KMS-11 (cell line): ENCODE measurements around the gene DNAH1.

Experiments
- H2AFZ ChIP-seq: fragments of 200-600 bp; sonication (generic); 2 replicates; pipeline ENCODE4 v1.6.1; 2016; ENCODE audit warnings: antibody characterized with exemption, mixed run types, low read depth
- H3K27ac ChIP-seq: fragments of 200-600 bp; sonication (generic); 2 replicates; pipeline ENCODE4 v1.6.1; 2016; ENCODE audit warnings: mild to moderate bottlenecking, mixed run types
- H3K27me3 ChIP-seq: fragments of 200-600 bp; sonication (generic); 2 replicates; pipeline ENCODE4 v1.6.1; 2017; ENCODE audit warnings: mild to moderate bottlenecking, low read depth, mixed run types, moderate library complexity; ENCODE audit not compliant: insufficient read depth
- H3K36me3 ChIP-seq: fragments of 200-600 bp; sonication (generic); 2 replicates; pipeline ENCODE4 v1.6.1; 2017; ENCODE audit warnings: mild to moderate bottlenecking, mixed run types; ENCODE audit not compliant: insufficient read depth
- H3K4me1 ChIP-seq: fragments of 200-600 bp; sonication (generic); 2 replicates; pipeline ENCODE4 v1.6.1; 2016; ENCODE audit warnings: mild to moderate bottlenecking, low read depth, mixed run types; ENCODE audit not compliant: poor library complexity, severe bottlenecking
- H3K4me2 ChIP-seq: fragments of 200-600 bp; sonication (generic); 2 replicates; pipeline ENCODE4 v1.7.0; 2016; ENCODE audit warnings: mild to moderate bottlenecking, mixed run types
- H3K4me3 ChIP-seq: fragments of 200-600 bp; sonication (generic); IDR thresholded peaks from 2 replicates; pipeline ENCODE4 v1.6.1; 2017; ENCODE audit warnings: low read depth, low read length, mixed read lengths; ENCODE audit not compliant: insufficient read depth
- H3K79me2 ChIP-seq: fragments of 200-600 bp; sonication (generic); 2 replicates; pipeline ENCODE4 v1.6.1; 2016; ENCODE audit warnings: low read depth, mixed run types; ENCODE audit not compliant: insufficient read depth
- H3K9ac ChIP-seq: fragments of 200-600 bp; sonication (generic); 2 replicates; pipeline ENCODE4 v1.6.1; 2016; ENCODE audit warnings: mild to moderate bottlenecking, mixed run types
- H4K20me1 ChIP-seq: fragments of 200-600 bp; sonication (generic); 2 replicates; pipeline ENCODE4 v1.6.1; 2016; ENCODE audit warnings: mild to moderate bottlenecking, mixed run types; ENCODE audit not compliant: insufficient read depth
- CTCF ChIP-seq: fragments of 200-600 bp; sonication (generic); conservative IDR thresholded peaks from 2 replicates; pipeline ENCODE4 v1.6.1; 2017; ENCODE audit warnings: low read depth, mild to moderate bottlenecking, antibody characterized with exemption, low read length, moderate library complexity, mixed read lengths

Gene DNAH1

GRCh38 chr3:52349611-52350395 lies 33.7 kb downstream of the DNAH1 start:
- H3K27ac ChIP-seq: no peak overlapping the region
- no peaks in the 10 kb centered on the region for H3K36me3 ChIP-seq
- no peak for TF ChIP-seq CTCF
- H4K20me1 ChIP-seq: no peaks in the 10 kb centered on the region
- no peaks in the 10 kb centered on the region for H3K27me3 ChIP-seq
- H3K9ac ChIP-seq: no peak overlapping the region
- no peak overlapping the region for H2AFZ ChIP-seq
- H3K4me1 ChIP-seq: no peaks in the 10 kb centered on the region
- H3K4me3 ChIP-seq: no peak overlapping the region
- H3K4me2 ChIP-seq: no peak overlapping the region
- no peaks in the 10 kb centered on the region for H3K79me2 ChIP-seq

- Histone ChIP-seq H3K79me2 (no peaks in the 10 kb centered on the region), H3K4me1 (no peaks in the 10 kb centered on the region), H3K4me2 (no peak overlapping the region), H3K27me3 (no peaks in the 10 kb centered on the region), H2AFZ (no peak overlapping the region), H3K4me3 (no peak overlapping the region), H4K20me1 (no peaks in the 10 kb centered on the region), H3K9ac (no peak overlapping the region), H3K27ac (no peak overlapping the region), H3K36me3 (no peaks in the 10 kb centered on the region)
- TF ChIP-seq CTCF: no peak
Measured at GRCh38 chr3:52350416-52350815, 34.3 kb downstream of the DNAH1 start.

- Histone ChIP-seq H2AFZ (no peak overlapping the region), H3K4me2 (no peak overlapping the region), H3K36me3 (no peaks in the 10 kb centered on the region), H3K9ac (no peak overlapping the region), H3K27me3 (no peaks in the 10 kb centered on the region), H3K79me2 (no peaks in the 10 kb centered on the region), H3K4me3 (no peak overlapping the region), H4K20me1 (no peaks in the 10 kb centered on the region), H3K4me1 (no peaks in the 10 kb centered on the region), H3K27ac (no peak overlapping the region)
- no peak for TF ChIP-seq CTCF
Measured at GRCh38 chr3:52350981-52351761, 35.1 kb downstream of the DNAH1 start.

- TF ChIP-seq CTCF: no peak
- Histone ChIP-seq H3K4me3 (no peak overlapping the region), H3K79me2 (no peaks in the 10 kb centered on the region), H2AFZ (no peak overlapping the region), H3K27me3 (no peaks in the 10 kb centered on the region), H4K20me1 (no peaks in the 10 kb centered on the region), H3K36me3 (no peaks in the 10 kb centered on the region), H3K4me2 (no peak overlapping the region), H3K4me1 (no peaks in the 10 kb centered on the region), H3K27ac (no peak overlapping the region), H3K9ac (no peak overlapping the region)
Measured at GRCh38 chr3:52351762-52352368, 35.7 kb downstream of the DNAH1 start.
